Measurements from ENCODE around the gene DELE1. TPM values are rescaled to one million over a fixed set of nuclear protein-coding genes. Genes with fewer than 3 reads are reported as not detected.
A peak's percentile ranks its signal among the peaks of the same experiment; 100 is the strongest.

The DELE1 gene
- total and polyA plus RNA-seq, 2 donors (not counting 1 experiment from before 2014, with no cell fraction given), result 124 to 127 TPM

- Histone ChIP-seq H3K27ac (ENCODE audit: low read length in 2 of 2) (no peak overlapping the region), H3K9me3 (ENCODE audit: control extremely low read depth in 1 of 3, control insufficient read depth in 2 of 3, insufficient read depth in 1 of 3, low read length in 2 of 3) (peaks cover 0 to 23% (median 0%) of the 10 kb centered on the region in 3 donors), H3K4me1 (ENCODE audit: control insufficient read depth in 2 of 2, insufficient read depth in 2 of 2, low read length in 2 of 2) (peaks cover 39 to 43% of the 10 kb centered on the region in 2 donors), H3K4me2 (replicated peaks; ENCODE audit: low read depth, low read length, poor library complexity, severe bottlenecking) (peak overlapping the region; percentile 80), H3K36me3 (replicated peaks in 1 of 2; ENCODE audit: control extremely low read depth in 1 of 2, control insufficient read depth in 1 of 2, extremely low read depth in 1 of 2, insufficient read depth in 2 of 2, low read length in 1 of 2) (no peaks in the 10 kb centered on the region), H2AFZ (ENCODE audit: insufficient read depth, low read depth, low read length, poor library complexity, severe bottlenecking) (peak overlapping the region; percentile 72), H3K9ac (ENCODE audit: low read length) (peak overlapping the region; percentile 64), H4K20me1 (ENCODE audit: control insufficient read depth, insufficient read depth, low read length, poor library complexity, severe bottlenecking) (peaks cover 5% of the 10 kb centered on the region), H3K4me3 (ENCODE audit: control extremely low read depth in 1 of 5, extremely low read depth in 1 of 5, insufficient read depth in 1 of 5, low read depth in 2 of 5, low read length in 4 of 5) (peak overlapping the region in 4 of 5 experiments; percentile 34 to 65 (median 54)), H3K79me2 (ENCODE audit: control insufficient read depth, insufficient read depth, low read length) (no peaks in the 10 kb centered on the region), H3K27me3 (replicated peaks in 1 of 4; ENCODE audit: control extremely low read depth in 1 of 4, control insufficient read depth in 3 of 4, insufficient read depth in 4 of 4, low read length in 3 of 4) (peaks cover 0 to 88% (median 54%) of the 10 kb centered on the region in 4 experiments)
- Mint-ChIP-seq H3K27ac (peak overlapping the region; percentile 46), H3K27me3 (peaks cover 72% of the 10 kb centered on the region), H3K9me3 (ENCODE audit: insufficient read depth) (no peaks in the 10 kb centered on the region), H3K4me1 (peaks cover 31% of the 10 kb centered on the region), H3K4me3 (peak overlapping the region; percentile 89)
- ATAC-seq (ENCODE audit: low read depth) (peak; percentile 84), DNase-seq (peak; percentile 94)
- TF ChIP-seq EZH2 (IDR thresholded peaks at IDR 0.05; ENCODE audit: borderline replicate concordance, insufficient read depth, low read depth, low read length, poor library complexity, severe bottlenecking), result peak; percentile 79
- peak; percentile 96 for TF ChIP-seq CTCF (IDR thresholded peaks at IDR 0.05)
- 1% methylated on average over 29 of the region's 40 CpGs for WGBS (ENCODE audit: insufficient coverage)
- CTCF ChIA-PET, result interaction anchor here (0.5 to 6.6 kb wide), 44 partner anchors 8 to 1914 kb away, joined by 3 to 123 read pairs (median 6); partner anchors contain the start of genes DELE1, GNPDA1, PCDH12 and PCDHGB3
- intact Hi-C loops (cut with micrococcal nuclease), result loop anchor here (1.0 to 5.0 kb wide), 6 partner anchors 30 to 214 kb away; partner anchors contain the start of gene DELE1
- POLR2A ChIA-PET, result interaction anchor here (0.6 to 1.2 kb wide), 8 partner anchors 26 to 1124 kb away, joined by 3 to 5 read pairs (median 3); partner anchors contain the start of gene DELE1
Observed at GRCh38 chr5:141878711-141879425, 44.8 kb upstream of the DELE1 start.

GRCh38 chr5:141879426-141879759 lies 44.3 kb upstream of the DELE1 start:
- no peak overlapping the region for H3K9ac ChIP-seq (ENCODE audit: low read length)
- H3K4me3 ChIP-seq (ENCODE audit: control extremely low read depth in 1 of 5, extremely low read depth in 1 of 5, insufficient read depth in 1 of 5, low read depth in 2 of 5, low read length in 4 of 5), result no peak overlapping the region
- H3K4me2 ChIP-seq (replicated peaks; ENCODE audit: low read depth, low read length, poor library complexity, severe bottlenecking), result peak overlapping the region; percentile 80
- H3K27ac ChIP-seq (ENCODE audit: low read length in 2 of 2), result no peak overlapping the region
- Mint-ChIP-seq H3K4me1 (peaks cover 32% of the 10 kb centered on the region), H3K4me3 (peak overlapping the region; percentile 89), H3K27me3 (peaks cover 72% of the 10 kb centered on the region), H3K27ac (peak overlapping the region; percentile 46), H3K9me3 (ENCODE audit: insufficient read depth) (no peaks in the 10 kb centered on the region)
- H3K36me3 ChIP-seq (replicated peaks in 1 of 2; ENCODE audit: control extremely low read depth in 1 of 2, control insufficient read depth in 1 of 2, extremely low read depth in 1 of 2, insufficient read depth in 2 of 2, low read length in 1 of 2), result no peaks in the 10 kb centered on the region
- WGBS (ENCODE audit: insufficient coverage), result 0% methylated on average over 1 of the region's 2 CpGs
- POLR2A ChIA-PET, result interaction anchor here (0.6 to 1.2 kb wide), 5 partner anchors 27 to 1123 kb away, joined by 3 to 5 read pairs (median 3); partner anchors contain the start of gene DELE1
- intact Hi-C loops (cut with micrococcal nuclease), result loop anchor here (1.0 to 5.0 kb wide), 6 partner anchors 30 to 214 kb away; partner anchors contain the start of gene DELE1
- H3K79me2 ChIP-seq (ENCODE audit: control insufficient read depth, insufficient read depth, low read length), result no peaks in the 10 kb centered on the region
- H3K9me3 ChIP-seq (ENCODE audit: control extremely low read depth in 1 of 3, control insufficient read depth in 2 of 3, insufficient read depth in 1 of 3, low read length in 2 of 3), result peaks cover 0 to 21% (median 0%) of the 10 kb centered on the region in 3 donors
- CTCF ChIA-PET, result interaction anchor here (0.5 to 6.6 kb wide), 43 partner anchors 9 to 1914 kb away, joined by 3 to 123 read pairs (median 6); partner anchors contain the start of genes DELE1, GNPDA1, PCDH12 and PCDHGB3
- H4K20me1 ChIP-seq (ENCODE audit: control insufficient read depth, insufficient read depth, low read length, poor library complexity, severe bottlenecking), result peaks cover 5% of the 10 kb centered on the region
- peaks cover 39 to 44% of the 10 kb centered on the region in 2 donors for H3K4me1 ChIP-seq (ENCODE audit: control insufficient read depth in 2 of 2, insufficient read depth in 2 of 2, low read length in 2 of 2)
- no peak for ATAC-seq (ENCODE audit: low read depth)
- peaks cover 0 to 87% (median 58%) of the 10 kb centered on the region in 4 experiments for H3K27me3 ChIP-seq (replicated peaks in 1 of 4; ENCODE audit: control extremely low read depth in 1 of 4, control insufficient read depth in 3 of 4, insufficient read depth in 4 of 4, low read length in 3 of 4)
- no peak overlapping the region for H2AFZ ChIP-seq (ENCODE audit: insufficient read depth, low read depth, low read length, poor library complexity, severe bottlenecking)
- TF ChIP-seq CTCF (IDR thresholded peaks at IDR 0.05), result peak; percentile 25
- TF ChIP-seq EZH2 (IDR thresholded peaks at IDR 0.05; ENCODE audit: borderline replicate concordance, insufficient read depth, low read depth, low read length, poor library complexity, severe bottlenecking), result no peak
- DNase-seq, result no peak
